Mesenchymal stem cell (in vitro differentiated cells and primary cell): ENCODE data around the gene SCO2.

ENCODE experiments used
- DNase-seq: peaks from one replicate; pipeline ENCODE4 v3.0.0-alpha.2; 2013
- H2AFZ ChIP-seq: one replicate; pipeline ENCODE4 v1.6.1; 2013; ENCODE audit warnings: low read depth, mild to moderate bottlenecking, control low read depth, inconsistent platforms, low read length, moderate library complexity
- H2AK5ac ChIP-seq: 2 replicates; pipeline ENCODE4 v1.6.1; 2013; ENCODE audit warnings: low read length, moderate library complexity, mild to moderate bottlenecking, inconsistent platforms; ENCODE audit not compliant: severe bottlenecking
- H2BK120ac ChIP-seq: one replicate; pipeline ENCODE4 v1.6.1; 2013; ENCODE audit warnings: low read depth, mild to moderate bottlenecking, inconsistent platforms, low read length, moderate library complexity
- H2BK12ac ChIP-seq, 2 experiments: one replicate each; pipeline ENCODE4 v1.6.1; 2013; ENCODE audit warnings: inconsistent platforms in 2 of 2, low read length in 2 of 2, mild to moderate bottlenecking in 2 of 2, moderate library complexity in 2 of 2, control low read depth in 1 of 2
- H2BK15ac ChIP-seq: one replicate; pipeline ENCODE4 v1.6.1; 2013; ENCODE audit warnings: mild to moderate bottlenecking, low read depth, inconsistent platforms; ENCODE audit not compliant: poor library complexity, severe bottlenecking
- H2BK5ac ChIP-seq: 2 replicates; pipeline ENCODE4 v1.6.1; 2013; ENCODE audit warnings: low read depth, mild to moderate bottlenecking, low read length, control low read depth, inconsistent platforms; ENCODE audit not compliant: poor library complexity, severe bottlenecking
- H3K14ac ChIP-seq, 2 experiments: one replicate each; pipeline ENCODE4 v1.6.1; 2013; ENCODE audit warnings: inconsistent platforms in 2 of 2, low read length in 2 of 2, control low read depth in 1 of 2, mild to moderate bottlenecking in 1 of 2, moderate library complexity in 1 of 2
- H3K18ac ChIP-seq, 2 experiments: one replicate each; pipeline ENCODE4 v1.6.1; 2013; ENCODE audit warnings: inconsistent platforms in 2 of 2, low read length in 2 of 2, control low read depth in 1 of 2, low read depth in 1 of 2, mild to moderate bottlenecking in 1 of 2
- H3K23ac ChIP-seq, 2 experiments: one replicate each; pipeline ENCODE4 v1.6.1; 2013; ENCODE audit warnings: inconsistent platforms in 2 of 2, low read length in 2 of 2, mild to moderate bottlenecking in 2 of 2, moderate library complexity in 2 of 2, control low read depth in 1 of 2
- H3K27ac ChIP-seq: 2 replicates; pipeline ENCODE4 v1.5.1; 2013; ENCODE audit warnings: mild to moderate bottlenecking, moderate library complexity, low read length, control low read depth, inconsistent platforms; ENCODE audit not compliant: poor library complexity, severe bottlenecking
- H3K27me3 ChIP-seq, 2 experiments: 2 replicates each; pipeline versions ENCODE4 v1.6.1 to v1.7.0; 2013; ENCODE audit warnings: low read length in 2 of 2, mild to moderate bottlenecking in 2 of 2, moderate library complexity in 2 of 2, control low read depth in 1 of 2, inconsistent platforms in 1 of 2; ENCODE audit not compliant: control insufficient read depth in 1 of 2, insufficient read depth in 1 of 2
- H3K36me3 ChIP-seq, 2 experiments: 2 replicates each; pipeline versions ENCODE4 v1.6.1 to v1.7.0; 2013; ENCODE audit warnings: low read length in 2 of 2, control low read depth in 1 of 2, inconsistent platforms in 1 of 2, low read depth in 1 of 2, mild to moderate bottlenecking in 1 of 2; ENCODE audit not compliant: insufficient read depth in 2 of 2, control insufficient read depth in 1 of 2
- H3K4ac ChIP-seq, 2 experiments: one replicate each; pipeline ENCODE4 v1.6.1; 2013; ENCODE audit warnings: inconsistent platforms in 2 of 2, low read length in 2 of 2, mild to moderate bottlenecking in 2 of 2, moderate library complexity in 2 of 2, control low read depth in 1 of 2, low read depth in 1 of 2
- H3K4me1 ChIP-seq: 2 replicates; pipeline ENCODE4 v1.6.1; 2013; ENCODE audit warnings: low read depth, low read length, control low read depth; ENCODE audit not compliant: control insufficient read depth, insufficient read depth
- H3K4me2 ChIP-seq: 2 replicates; pipeline ENCODE4 v1.6.1; 2013; ENCODE audit warnings: low read length, mild to moderate bottlenecking, inconsistent platforms; ENCODE audit not compliant: poor library complexity, severe bottlenecking
- H3K4me3 ChIP-seq, 2 experiments: 2 replicates each; pipeline versions ENCODE4 v1.5.1 to v1.7.0; 2013; ENCODE audit warnings: low read length in 2 of 2, mild to moderate bottlenecking in 2 of 2, control low read depth in 1 of 2, low read depth in 1 of 2; ENCODE audit not compliant: insufficient read depth in 1 of 2
- H3K79me1 ChIP-seq: replicated peaks from 2 replicates; pipeline ENCODE4 v1.6.1; 2013; ENCODE audit warnings: mild to moderate bottlenecking, control low read depth, low read length, inconsistent platforms; ENCODE audit not compliant: poor library complexity, severe bottlenecking
- H3K9ac ChIP-seq: 2 replicates; pipeline ENCODE4 v1.7.0; 2013; ENCODE audit warnings: mild to moderate bottlenecking, low read length, moderate library complexity
- H3K9me3 ChIP-seq: 2 replicates; pipeline ENCODE4 v1.7.0; 2013; ENCODE audit warnings: mild to moderate bottlenecking, low read length; ENCODE audit not compliant: control insufficient read depth
- H4K8ac ChIP-seq: one replicate; pipeline ENCODE4 v1.6.1; 2013; ENCODE audit warnings: inconsistent platforms, mild to moderate bottlenecking, low read length, moderate library complexity
- H4K91ac ChIP-seq: one replicate; pipeline ENCODE4 v1.6.1; 2013; ENCODE audit warnings: mild to moderate bottlenecking, low read length, inconsistent platforms
- WGBS: methylation state at CpG from one replicate; pipeline ENCODE4 v1.1.7; 2013; ENCODE audit warnings: mixed read lengths; 5-methylcytosine and 5-hydroxymethylcytosine counted together

Gene SCO2

GRCh38 chr22:50488006-50488677 lies 37.3 kb downstream of the SCO2 start:
- Histone ChIP-seq H3K14ac (no peak overlapping the region), H3K4ac (no peak overlapping the region), H3K4me1 (peaks cover 30% of the 10 kb centered on the region), H3K4me3 (no peak overlapping the region), H3K9ac (no peak overlapping the region), H2BK120ac (no peak overlapping the region), H3K9me3 (no peaks in the 10 kb centered on the region), H2AFZ (no peak overlapping the region), H2BK12ac (no peak overlapping the region), H3K4me2 (no peak overlapping the region), H2BK15ac (no peak overlapping the region), H3K79me1 (no peaks in the 10 kb centered on the region), H3K23ac (no peak overlapping the region), H3K18ac (no peak overlapping the region), H4K91ac (no peak overlapping the region), H3K27ac (no peak overlapping the region), H3K36me3 (peaks cover 0 to 7% of the 10 kb centered on the region in 2 experiments), H2AK5ac (no peak overlapping the region), H4K8ac (no peak overlapping the region), H3K27me3 (peaks cover 0 to 54% of the 10 kb centered on the region in 2 experiments), H2BK5ac (no peak overlapping the region)
- DNase-seq = no peak
- WGBS = 88% methylated on average over 9 of the region's 18 CpGs

GRCh38 chr22:50487290-50488005 lies 38.0 kb downstream of the SCO2 start:
- Histone ChIP-seq H3K4me1 (peaks cover 30% of the 10 kb centered on the region), H2BK12ac (no peak overlapping the region), H2AK5ac (peak overlapping the region; percentile 61), H3K4ac (no peak overlapping the region), H4K8ac (peak overlapping the region; percentile 41), H2BK15ac (no peak overlapping the region), H4K91ac (no peak overlapping the region), H3K4me2 (no peak overlapping the region), H2BK120ac (no peak overlapping the region), H3K4me3 (no peak overlapping the region), H3K27ac (no peak overlapping the region), H3K27me3 (peaks cover 0 to 61% of the 10 kb centered on the region in 2 experiments), H2BK5ac (no peak overlapping the region), H3K9ac (no peak overlapping the region), H2AFZ (no peak overlapping the region), H3K36me3 (peaks cover 0 to 13% of the 10 kb centered on the region in 2 experiments), H3K23ac (no peak overlapping the region), H3K18ac (no peak overlapping the region), H3K14ac (peak overlapping the region in 1 of 2 experiments; percentile 23), H3K9me3 (no peaks in the 10 kb centered on the region), H3K79me1 (no peaks in the 10 kb centered on the region)
- WGBS = 91% methylated on average over 23 of the region's 23 CpGs
- DNase-seq = no peak

- H3K79me1 ChIP-seq = no peaks in the 10 kb centered on the region
- 68% methylated on average over 22 of the region's 23 CpGs for WGBS
- peak within 1 kb of the TSS in 1 of 2 experiments; percentile 14 for H3K4me3 ChIP-seq
These were observed 38.7 kb downstream of the SCO2 start, which contains the start of gene MIOX for GRCh38 chr22:50486561-50487289. Gene MIOX, plus strand, starts transcription at chr22:50486859. Its CDS starts 39 bp downstream, at chr22:50486898.

More at GRCh38 chr22:50486561-50487289, 38.7 kb downstream of the SCO2 start, which contains the start of gene MIOX:
- peak within 1 kb of the TSS; percentile 61 for H2AK5ac ChIP-seq
- no peak within 1 kb of the TSS for H3K23ac ChIP-seq
- no peak within 1 kb of the TSS for H3K27ac ChIP-seq
- H2BK12ac ChIP-seq = no peak within 1 kb of the TSS
- H2BK120ac ChIP-seq = no peak within 1 kb of the TSS
- no peak within 1 kb of the TSS for H3K18ac ChIP-seq
- H3K27me3 ChIP-seq = peaks cover 7 to 68% of the 10 kb centered on the region in 2 experiments
- no peak within 1 kb of the TSS for H3K9ac ChIP-seq
- H4K91ac ChIP-seq = no peak within 1 kb of the TSS
- no peak for DNase-seq
- H2AFZ ChIP-seq = no peak within 1 kb of the TSS
- no peaks in the 10 kb centered on the region for H3K9me3 ChIP-seq
- peak within 1 kb of the TSS in 1 of 2 experiments; percentile 26 for H3K14ac ChIP-seq
- peak within 1 kb of the TSS; percentile 55 for H3K4me2 ChIP-seq
- H2BK15ac ChIP-seq = no peak within 1 kb of the TSS
- no peak within 1 kb of the TSS for H2BK5ac ChIP-seq
- H3K36me3 ChIP-seq = peaks cover 0 to 14% of the 10 kb centered on the region in 2 experiments
- H3K4me1 ChIP-seq = peaks cover 37% of the 10 kb centered on the region
- peak within 1 kb of the TSS; percentile 41 for H4K8ac ChIP-seq
- H3K4ac ChIP-seq = no peak within 1 kb of the TSS
